H1 (cell line): ENCODE measurements around the gene MPHOSPH8.
"Not testable (repeated sequence)": the region's sequence is repeated elsewhere in the genome, so short reads cannot be mapped to it uniquely, and the experiment has no call there.

Experiments used
- CHD2 ChIP-seq: IDR thresholded peaks from 2 replicates; pipeline ENCODE4 v1.6.1; 2012; ENCODE audit warnings: low read length, improper control_type of control experiment
- CTCF ChIP-seq, 3 experiments: IDR thresholded peaks; 1 replicate in 2 of 3; 2 replicates in 1 of 3; pipeline versions ENCODE4 v1.5.1 to v1.6.1; 2011; ENCODE audit warnings: low read length in 3 of 3, mild to moderate bottlenecking in 3 of 3, inconsistent platforms in 2 of 3, low read depth in 1 of 3, moderate library complexity in 1 of 3; ENCODE audit not compliant: insufficient read depth in 1 of 3; ENCODE audit errors: control extremely low read depth in 1 of 3
- EP300 ChIP-seq, 2 experiments: IDR thresholded peaks; 1 replicate in 1 of 2; 2 replicates in 1 of 2; pipeline ENCODE4 v1.6.1; 2011 to 2012; ENCODE audit warnings: low read depth in 2 of 2, low read length in 2 of 2, mild to moderate bottlenecking in 2 of 2, borderline replicate concordance in 1 of 2, inconsistent platforms in 1 of 2, moderate library complexity in 1 of 2
- MAX ChIP-seq: IDR thresholded peaks from 2 replicates; pipeline ENCODE4 v1.6.1; 2012; ENCODE audit warnings: inconsistent platforms
- POLR2AphosphoS5 ChIP-seq: IDR thresholded peaks from 2 replicates; pipeline ENCODE4 v1.6.1; 2011; ENCODE audit warnings: low read depth, low read length
- SIRT6 ChIP-seq: IDR thresholded peaks from one replicate; pipeline ENCODE4 v1.7.1; 2012; ENCODE audit warnings: low read length, inconsistent platforms
- SP1 ChIP-seq: IDR thresholded peaks from 2 replicates; pipeline ENCODE4 v1.6.1; 2011; ENCODE audit warnings: low read depth, low read length
- TCF12 ChIP-seq: IDR thresholded peaks from 2 replicates; pipeline ENCODE4 v1.6.1; 2011; ENCODE audit warnings: low read depth, mild to moderate bottlenecking, low read length

GRCh38 chr13:19691447-19691846 is 58.0 kb downstream of the MPHOSPH8 start:
- not testable (repeated sequence) for TF ChIP-seq SP1; EP300 (IDR thresholded peaks at IDR 0.05; ENCODE audit: borderline replicate concordance in 1 of 2, low read depth in 2 of 2, low read length in 2 of 2); SIRT6; MAX; POLR2AphosphoS5; CHD2; TCF12; CTCF (IDR thresholded peaks at IDR 0.05; ENCODE audit: control extremely low read depth in 1 of 3, insufficient read depth in 1 of 3, low read depth in 1 of 3, low read length in 3 of 3)
